HL-60 (cell line): ENCODE data around the gene FAAP20.

Experiments
- DNase-seq, 2 experiments: peaks; one replicate each; pipeline ENCODE4 v3.0.0-alpha.2; 2010 to 2020; ENCODE audit warnings: low read depth in 1 of 2, low spot score in 1 of 2
- H3K27ac ChIP-seq: fragments of 250-450 bp; sonication (Bioruptor Pico); replicated peaks from 2 replicates; pipeline ENCODE4 v1.5.1; 2020; ENCODE audit warnings: mild to moderate bottlenecking, moderate library complexity
- H3K27me3 ChIP-seq: fragments of 250-450 bp; sonication (Bioruptor Pico); 2 replicates; pipeline ENCODE4 v1.5.1; 2021; ENCODE audit warnings: mild to moderate bottlenecking, moderate library complexity; ENCODE audit not compliant: insufficient read depth, poor library complexity, severe bottlenecking
- H3K4me3 ChIP-seq: replicated peaks from 2 replicates; pipeline ENCODE4 v1.5.1; 2011; ENCODE audit warnings: mild to moderate bottlenecking, control low read depth, low read length; ENCODE audit not compliant: insufficient read depth
- CTCF ChIP-seq: IDR thresholded peaks from one replicate; pipeline ENCODE4 v1.5.1; 2011; ENCODE audit warnings: low read length, control low read depth, inconsistent platforms; ENCODE audit not compliant: insufficient read depth
- GABPA ChIP-seq: IDR thresholded peaks from 2 replicates; pipeline ENCODE4 v1.6.1; 2012; ENCODE audit warnings: low read depth
- POLR2AphosphoS5 ChIP-seq: IDR thresholded peaks from 2 replicates; pipeline ENCODE4 v1.6.1; 2012; ENCODE audit warnings: low read depth
- REST ChIP-seq: IDR thresholded peaks from 2 replicates; pipeline ENCODE4 v1.6.1; 2012; ENCODE audit warnings: low read depth; ENCODE audit not compliant: insufficient replicate concordance
- SPI1 ChIP-seq: IDR thresholded peaks from 2 replicates; pipeline ENCODE4 v1.6.1; 2012; ENCODE audit warnings: low read depth, mild to moderate bottlenecking, borderline replicate concordance

Gene FAAP20

GRCh38 chr1:2227346-2228156, 33.0 kb upstream of the FAAP20 start:
- DNase-seq, result peak; percentile 88 to 92
- Histone ChIP-seq H3K27ac (peak overlapping the region; percentile 81), H3K4me3 (peak overlapping the region; percentile 48), H3K27me3 (peaks cover 5% of the 10 kb centered on the region)
- TF ChIP-seq REST (no peak), CTCF (no peak), POLR2AphosphoS5 (no peak), SPI1 (no peak), GABPA (no peak)

GRCh38 chr1:2226525-2227345, 32.2 kb upstream of the FAAP20 start:
- no peak for DNase-seq
- Histone ChIP-seq H3K4me3 (peak overlapping the region; percentile 48), H3K27ac (no peak overlapping the region; the same call in 1 of the 2 replicates), H3K27me3 (peaks cover 5% of the 10 kb centered on the region)
- TF ChIP-seq REST, result no peak
- no peak for TF ChIP-seq CTCF
- TF ChIP-seq SPI1, result no peak
- no peak for TF ChIP-seq POLR2AphosphoS5
- no peak for TF ChIP-seq GABPA

GRCh38 chr1:2224631-2225428, 30.3 kb upstream of the FAAP20 start:
- TF ChIP-seq GABPA (no peak), POLR2AphosphoS5 (no peak), REST (no peak), CTCF (no peak), SPI1 (no peak)
- H3K27ac ChIP-seq, result no peak overlapping the region
- no peak for DNase-seq
- peaks cover 5% of the 10 kb centered on the region for H3K27me3 ChIP-seq
- H3K4me3 ChIP-seq, result no peak overlapping the region
